ENCODE data around the gene ZNF648.

Gene ZNF648

DNA sequence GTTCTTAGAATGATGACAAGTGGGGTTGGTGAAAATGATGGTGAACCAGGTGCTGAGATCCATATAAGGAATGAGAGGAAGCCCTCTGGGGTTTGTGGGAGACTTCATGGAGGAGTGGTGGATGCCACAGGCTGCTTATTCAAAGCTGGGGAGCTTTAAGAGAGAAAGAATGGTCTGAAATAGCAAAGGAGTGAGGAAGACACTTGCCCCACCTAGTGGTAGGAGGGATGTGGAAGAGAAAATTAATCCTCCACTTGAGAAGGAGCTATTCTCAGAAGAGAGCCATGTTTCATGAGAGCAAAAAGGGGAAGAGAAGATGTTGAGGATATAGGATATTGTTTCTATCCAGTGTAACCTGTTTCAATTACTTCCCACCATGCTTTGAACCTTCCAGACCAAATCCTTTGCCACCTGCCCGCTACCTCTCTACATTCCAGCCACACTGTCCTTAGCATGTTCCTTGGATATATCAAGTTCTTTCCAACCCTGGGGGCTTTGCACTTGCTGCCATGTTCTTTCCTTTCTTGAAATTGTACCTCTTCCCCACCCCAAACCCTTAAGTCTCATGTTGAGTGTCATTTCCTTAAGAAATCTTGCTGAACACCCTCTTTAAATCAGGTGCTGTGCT lies 19.6 kb upstream of the ZNF648 start:
- TF ChIP-seq TAF1 (IDR thresholded peaks at IDR 0.05; ENCODE audit: borderline replicate concordance, insufficient read depth, low read length), result no peak
- TF ChIP-seq FOXP2 (optimal IDR thresholded peaks at IDR 0.05; ENCODE audit: borderline replicate concordance, extremely low read depth, extremely low read length, insufficient read depth), result no peak
- TF ChIP-seq POLR2AphosphoS5 (IDR thresholded peaks at IDR 0.05; ENCODE audit: low read depth, low read length), result no peak
- TF ChIP-seq, protein P1, sequence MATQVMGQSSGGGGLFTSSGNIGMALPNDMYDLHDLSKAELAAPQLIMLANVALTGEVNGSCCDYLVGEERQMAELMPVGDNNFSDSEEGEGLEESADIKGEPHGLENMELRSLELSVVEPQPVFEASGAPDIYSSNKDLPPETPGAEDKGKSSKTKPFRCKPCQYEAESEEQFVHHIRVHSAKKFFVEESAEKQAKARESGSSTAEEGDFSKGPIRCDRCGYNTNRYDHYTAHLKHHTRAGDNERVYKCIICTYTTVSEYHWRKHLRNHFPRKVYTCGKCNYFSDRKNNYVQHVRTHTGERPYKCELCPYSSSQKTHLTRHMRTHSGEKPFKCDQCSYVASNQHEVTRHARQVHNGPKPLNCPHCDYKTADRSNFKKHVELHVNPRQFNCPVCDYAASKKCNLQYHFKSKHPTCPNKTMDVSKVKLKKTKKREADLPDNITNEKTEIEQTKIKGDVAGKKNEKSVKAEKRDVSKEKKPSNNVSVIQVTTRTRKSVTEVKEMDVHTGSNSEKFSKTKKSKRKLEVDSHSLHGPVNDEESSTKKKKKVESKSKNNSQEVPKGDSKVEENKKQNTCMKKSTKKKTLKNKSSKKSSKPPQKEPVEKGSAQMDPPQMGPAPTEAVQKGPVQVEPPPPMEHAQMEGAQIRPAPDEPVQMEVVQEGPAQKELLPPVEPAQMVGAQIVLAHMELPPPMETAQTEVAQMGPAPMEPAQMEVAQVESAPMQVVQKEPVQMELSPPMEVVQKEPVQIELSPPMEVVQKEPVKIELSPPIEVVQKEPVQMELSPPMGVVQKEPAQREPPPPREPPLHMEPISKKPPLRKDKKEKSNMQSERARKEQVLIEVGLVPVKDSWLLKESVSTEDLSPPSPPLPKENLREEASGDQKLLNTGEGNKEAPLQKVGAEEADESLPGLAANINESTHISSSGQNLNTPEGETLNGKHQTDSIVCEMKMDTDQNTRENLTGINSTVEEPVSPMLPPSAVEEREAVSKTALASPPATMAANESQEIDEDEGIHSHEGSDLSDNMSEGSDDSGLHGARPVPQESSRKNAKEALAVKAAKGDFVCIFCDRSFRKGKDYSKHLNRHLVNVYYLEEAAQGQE (IDR thresholded peaks at IDR 0.05; ENCODE audit: insufficient read depth in 1 of 2, low read depth in 2 of 2, low read length in 2 of 2), result no peak
- TF ChIP-seq SIN3A (IDR thresholded peaks at IDR 0.05; ENCODE audit: borderline replicate concordance, insufficient read depth, low read length), result no peak

GRCh38 chr1:182080040-182080439 lies 18.5 kb upstream of the ZNF648 start:
- TF ChIP-seq, protein P1 (IDR thresholded peaks at IDR 0.05; ENCODE audit: insufficient read depth in 1 of 2, low read depth in 2 of 2, low read length in 2 of 2), result no peak
- no peak for TF ChIP-seq TAF1 (IDR thresholded peaks at IDR 0.05; ENCODE audit: borderline replicate concordance, insufficient read depth, low read length)
- no peak for TF ChIP-seq SIN3A (IDR thresholded peaks at IDR 0.05; ENCODE audit: borderline replicate concordance, insufficient read depth, low read length)
- TF ChIP-seq POLR2AphosphoS5 (IDR thresholded peaks at IDR 0.05; ENCODE audit: low read depth, low read length), result no peak
- no peak for TF ChIP-seq FOXP2 (optimal IDR thresholded peaks at IDR 0.05; ENCODE audit: borderline replicate concordance, extremely low read depth, extremely low read length, insufficient read depth)

GRCh38 chr1:182071924-182072323 lies 10.4 kb upstream of the ZNF648 start:
- TF ChIP-seq SIN3A (IDR thresholded peaks at IDR 0.05; ENCODE audit: borderline replicate concordance, insufficient read depth, low read length) (no peak), FOXP2 (optimal IDR thresholded peaks at IDR 0.05; ENCODE audit: borderline replicate concordance, extremely low read depth, extremely low read length, insufficient read depth) (no peak), POLR2AphosphoS5 (IDR thresholded peaks at IDR 0.05; ENCODE audit: low read depth, low read length) (no peak), TAF1 (IDR thresholded peaks at IDR 0.05; ENCODE audit: borderline replicate concordance, insufficient read depth, low read length) (no peak)
- TF ChIP-seq, protein P1 (IDR thresholded peaks at IDR 0.05; ENCODE audit: insufficient read depth in 1 of 2, low read depth in 2 of 2, low read length in 2 of 2), result no peak

DNA sequence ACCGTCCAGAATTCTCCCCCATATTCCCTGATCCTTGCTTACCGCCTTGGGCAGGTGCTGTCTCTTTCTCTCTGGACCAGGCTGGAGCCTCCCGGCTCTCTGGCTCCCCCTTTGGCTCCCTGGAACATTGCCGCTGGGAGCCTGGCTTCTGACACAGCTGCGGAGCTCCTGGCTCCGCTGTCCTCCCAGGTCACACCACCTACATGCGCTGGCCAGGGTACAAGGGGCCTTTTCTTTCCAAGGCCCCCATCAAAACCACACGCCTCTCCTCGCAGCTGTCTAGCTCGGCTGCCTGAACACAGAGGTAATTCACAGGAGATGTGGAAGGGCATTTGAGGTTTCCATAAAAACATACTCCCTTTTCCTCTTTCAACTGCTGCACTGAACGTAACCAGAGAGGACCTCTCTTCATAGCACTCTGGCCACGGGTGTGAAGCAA lies 7.5 kb upstream of the ZNF648 start:
- TF ChIP-seq FOXP2 (optimal IDR thresholded peaks at IDR 0.05; ENCODE audit: borderline replicate concordance, extremely low read depth, extremely low read length, insufficient read depth), result no peak
- no peak for TF ChIP-seq SIN3A (IDR thresholded peaks at IDR 0.05; ENCODE audit: borderline replicate concordance, insufficient read depth, low read length)
- no peak for TF ChIP-seq POLR2AphosphoS5 (IDR thresholded peaks at IDR 0.05; ENCODE audit: low read depth, low read length)
- no peak for TF ChIP-seq TAF1 (IDR thresholded peaks at IDR 0.05; ENCODE audit: borderline replicate concordance, insufficient read depth, low read length)
- TF ChIP-seq, protein P1 (IDR thresholded peaks at IDR 0.05; ENCODE audit: insufficient read depth in 1 of 2, low read depth in 2 of 2, low read length in 2 of 2), result no peak

Measured in PFSK-1 (cell line).